ENCODE measurements around the gene KBTBD4.
"Not testable (repeated sequence)": the region's sequence is repeated elsewhere in the genome, so short reads cannot be mapped to it uniquely, and the experiment has no call there.

KBTBD4 gene

GRCh38 chr11:47550288-47551047 is 28.3 kb downstream of the KBTBD4 start:
- TF ChIP-seq, protein P1, sequence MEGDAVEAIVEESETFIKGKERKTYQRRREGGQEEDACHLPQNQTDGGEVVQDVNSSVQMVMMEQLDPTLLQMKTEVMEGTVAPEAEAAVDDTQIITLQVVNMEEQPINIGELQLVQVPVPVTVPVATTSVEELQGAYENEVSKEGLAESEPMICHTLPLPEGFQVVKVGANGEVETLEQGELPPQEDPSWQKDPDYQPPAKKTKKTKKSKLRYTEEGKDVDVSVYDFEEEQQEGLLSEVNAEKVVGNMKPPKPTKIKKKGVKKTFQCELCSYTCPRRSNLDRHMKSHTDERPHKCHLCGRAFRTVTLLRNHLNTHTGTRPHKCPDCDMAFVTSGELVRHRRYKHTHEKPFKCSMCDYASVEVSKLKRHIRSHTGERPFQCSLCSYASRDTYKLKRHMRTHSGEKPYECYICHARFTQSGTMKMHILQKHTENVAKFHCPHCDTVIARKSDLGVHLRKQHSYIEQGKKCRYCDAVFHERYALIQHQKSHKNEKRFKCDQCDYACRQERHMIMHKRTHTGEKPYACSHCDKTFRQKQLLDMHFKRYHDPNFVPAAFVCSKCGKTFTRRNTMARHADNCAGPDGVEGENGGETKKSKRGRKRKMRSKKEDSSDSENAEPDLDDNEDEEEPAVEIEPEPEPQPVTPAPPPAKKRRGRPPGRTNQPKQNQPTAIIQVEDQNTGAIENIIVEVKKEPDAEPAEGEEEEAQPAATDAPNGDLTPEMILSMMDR (IDR thresholded peaks at IDR 0.05; ENCODE audit: borderline replicate concordance, insufficient read depth, low read depth, low read length), result no peak
- H3K4me3 ChIP-seq (ENCODE audit: low read depth, low read length), result no peak overlapping the region

- not testable (repeated sequence) for H3K4me3 ChIP-seq (ENCODE audit: low read depth, low read length)
Observed at GRCh38 chr11:47546274-47546673, 32.5 kb downstream of the KBTBD4 start.

GRCh38 chr11:47545298-47545697 is 33.5 kb downstream of the KBTBD4 start:
- no peak overlapping the region for H3K4me3 ChIP-seq (ENCODE audit: low read depth, low read length)
- TF ChIP-seq, protein P1 (IDR thresholded peaks at IDR 0.05; ENCODE audit: borderline replicate concordance, insufficient read depth, low read depth, low read length), result no peak

GRCh38 chr11:47541070-47541469 is 37.7 kb downstream of the KBTBD4 start:
- no peak overlapping the region for H3K4me3 ChIP-seq (ENCODE audit: low read depth, low read length)
- TF ChIP-seq, protein P1 (IDR thresholded peaks at IDR 0.05; ENCODE audit: borderline replicate concordance, insufficient read depth, low read depth, low read length), result no peak

DNA sequence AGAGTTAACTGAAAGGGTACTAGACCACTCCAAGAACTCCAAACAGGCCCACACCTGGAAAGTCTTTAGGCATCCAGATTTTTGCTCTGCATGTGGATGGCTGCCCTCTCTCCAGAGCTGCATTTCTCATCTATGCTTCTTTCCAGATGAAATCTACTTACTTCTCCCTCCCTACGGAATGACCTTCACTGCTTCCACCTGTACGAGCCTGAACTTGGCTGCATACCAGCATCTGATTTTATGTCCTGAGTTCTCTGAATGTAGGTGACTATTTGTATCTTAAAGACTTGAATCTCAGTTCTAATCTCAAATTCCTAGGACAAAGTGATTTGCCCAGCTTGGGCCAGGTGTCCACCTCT is 39.1 kb downstream of the KBTBD4 start:
- H3K4me3 ChIP-seq (ENCODE audit: low read depth, low read length), result no peak overlapping the region
- TF ChIP-seq, protein P1 (IDR thresholded peaks at IDR 0.05; ENCODE audit: borderline replicate concordance, insufficient read depth, low read depth, low read length), result no peak

- H3K4me3 ChIP-seq (ENCODE audit: low read depth, low read length), result no peak overlapping the region
- TF ChIP-seq, protein P1 (IDR thresholded peaks at IDR 0.05; ENCODE audit: borderline replicate concordance, insufficient read depth, low read depth, low read length), result no peak
Observed at GRCh38 chr11:47538741-47539565, 39.8 kb downstream of the KBTBD4 start.

GRCh38 chr11:47536915-47537314 is 41.9 kb downstream of the KBTBD4 start:
- H3K4me3 ChIP-seq (ENCODE audit: low read depth, low read length), result no peak overlapping the region
- TF ChIP-seq, protein P1 (IDR thresholded peaks at IDR 0.05; ENCODE audit: borderline replicate concordance, insufficient read depth, low read depth, low read length), result no peak
